ENCODE results near the gene INSL6.
"Not testable (repeated sequence)": the region's sequence is repeated elsewhere in the genome, so short reads cannot be mapped to it uniquely, and the experiment has no call there.

The INSL6 gene

DNA sequence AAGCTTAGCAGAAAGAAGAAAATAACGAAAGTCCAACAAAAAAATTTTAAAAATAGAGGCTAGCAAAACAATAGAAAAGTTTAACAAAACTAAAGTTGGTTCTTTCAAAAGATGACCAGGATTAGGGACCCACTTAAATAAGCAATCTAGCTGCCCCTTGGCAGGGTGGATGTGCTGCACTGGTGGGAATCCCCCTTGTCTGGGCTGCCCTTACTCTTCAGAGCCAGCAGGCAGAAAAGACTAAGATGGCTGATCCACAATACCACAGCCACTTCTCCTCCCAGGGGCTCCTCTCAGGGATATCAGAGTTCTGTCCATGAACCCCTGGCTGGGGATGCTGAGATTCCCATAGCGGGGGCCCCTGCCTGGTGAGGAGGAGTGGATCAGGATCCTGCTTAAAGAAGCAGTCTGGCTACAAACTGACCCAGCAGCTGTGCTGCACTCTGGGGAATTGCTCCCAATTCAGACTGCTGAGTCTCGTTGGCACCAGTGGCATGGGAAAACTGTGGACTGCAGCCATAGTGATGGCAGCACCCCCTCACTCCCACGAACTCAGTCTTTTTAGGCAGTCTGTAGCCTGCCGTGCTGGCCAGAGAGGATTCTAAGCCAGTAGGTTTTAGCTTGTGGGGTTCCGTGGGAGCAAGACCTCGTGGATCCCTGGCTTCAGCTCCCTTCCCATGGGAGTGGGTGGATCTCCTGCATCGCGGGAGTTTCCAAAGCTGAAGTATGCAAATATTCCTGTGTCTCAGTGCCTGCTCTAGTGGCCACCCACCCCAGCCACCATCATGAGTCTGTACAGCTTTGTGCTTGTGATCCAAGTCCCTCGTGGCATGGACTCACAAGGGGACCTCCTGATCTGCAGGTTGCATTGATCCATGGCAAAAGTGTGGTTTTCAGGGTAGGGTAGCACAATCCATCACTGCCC lies 2.9 kb upstream of the INSL6 start:
- no peak overlapping the region for H3K27ac ChIP-seq
- TF ChIP-seq, protein P1, sequence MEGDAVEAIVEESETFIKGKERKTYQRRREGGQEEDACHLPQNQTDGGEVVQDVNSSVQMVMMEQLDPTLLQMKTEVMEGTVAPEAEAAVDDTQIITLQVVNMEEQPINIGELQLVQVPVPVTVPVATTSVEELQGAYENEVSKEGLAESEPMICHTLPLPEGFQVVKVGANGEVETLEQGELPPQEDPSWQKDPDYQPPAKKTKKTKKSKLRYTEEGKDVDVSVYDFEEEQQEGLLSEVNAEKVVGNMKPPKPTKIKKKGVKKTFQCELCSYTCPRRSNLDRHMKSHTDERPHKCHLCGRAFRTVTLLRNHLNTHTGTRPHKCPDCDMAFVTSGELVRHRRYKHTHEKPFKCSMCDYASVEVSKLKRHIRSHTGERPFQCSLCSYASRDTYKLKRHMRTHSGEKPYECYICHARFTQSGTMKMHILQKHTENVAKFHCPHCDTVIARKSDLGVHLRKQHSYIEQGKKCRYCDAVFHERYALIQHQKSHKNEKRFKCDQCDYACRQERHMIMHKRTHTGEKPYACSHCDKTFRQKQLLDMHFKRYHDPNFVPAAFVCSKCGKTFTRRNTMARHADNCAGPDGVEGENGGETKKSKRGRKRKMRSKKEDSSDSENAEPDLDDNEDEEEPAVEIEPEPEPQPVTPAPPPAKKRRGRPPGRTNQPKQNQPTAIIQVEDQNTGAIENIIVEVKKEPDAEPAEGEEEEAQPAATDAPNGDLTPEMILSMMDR (conservative IDR thresholded peaks at IDR 0.05) = no peak

DNA sequence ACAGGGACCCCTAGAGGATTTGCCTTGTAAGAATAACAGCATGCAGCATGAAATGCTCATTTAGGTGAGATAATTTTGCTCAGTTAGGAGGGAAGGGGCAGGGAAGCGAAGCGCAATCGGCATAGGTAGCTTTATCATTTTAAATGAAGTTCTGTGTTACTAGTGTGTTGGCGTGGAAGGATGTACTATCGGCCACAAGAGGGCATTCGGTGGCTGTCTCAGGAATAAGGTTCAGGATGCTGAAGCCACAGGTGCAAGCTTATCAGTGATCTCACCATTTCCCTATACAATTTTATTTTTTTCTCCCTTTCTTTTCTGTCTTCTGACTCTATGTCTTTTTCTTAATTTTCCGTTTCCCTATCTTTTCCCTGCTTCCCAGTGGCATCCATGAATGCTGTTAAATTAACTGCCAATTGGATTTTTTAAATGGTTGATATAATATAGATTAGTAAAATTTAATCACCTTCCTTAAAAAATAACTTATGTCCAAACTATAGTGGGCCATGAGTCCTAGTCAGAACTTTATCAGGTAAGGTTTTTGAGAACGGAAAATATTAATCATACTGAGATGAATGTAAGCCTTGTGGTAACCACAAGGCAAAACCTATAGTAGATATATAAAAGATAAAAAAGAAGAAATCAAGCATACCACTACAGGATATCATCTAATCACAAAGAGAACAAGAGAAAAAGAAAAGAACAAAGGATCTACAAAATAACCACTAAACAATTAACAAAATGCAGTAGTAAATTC lies 1.2 kb upstream of the INSL6 start:
- TF ChIP-seq, protein P1 (conservative IDR thresholded peaks at IDR 0.05) = peak; percentile 94

DNA sequence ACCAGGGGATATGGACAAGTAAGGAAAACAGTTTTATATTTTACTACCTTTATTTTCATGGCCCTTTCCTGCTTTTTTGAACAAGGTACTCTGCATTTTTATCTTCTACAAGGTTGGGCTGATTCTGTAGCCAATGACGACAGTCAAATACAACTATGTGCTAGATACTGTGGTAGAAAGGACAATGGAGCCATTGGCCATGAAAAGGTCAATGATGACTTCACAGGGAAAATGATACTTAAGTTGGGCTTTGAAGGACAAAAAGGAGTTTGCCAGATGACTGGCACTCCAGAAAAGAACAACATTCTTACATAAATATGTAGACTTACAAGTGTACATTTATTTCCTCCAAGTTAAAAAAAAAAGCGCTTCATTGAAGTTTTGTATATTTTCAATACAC lies 663 bp downstream of the INSL6 start:
- peak overlapping the region; percentile 81 for H3K27ac ChIP-seq
- TF ChIP-seq, protein P1 (conservative IDR thresholded peaks at IDR 0.05) = no peak

More for the DNA sequence above, 1.2 kb upstream of the INSL6 start:
- H3K27ac ChIP-seq = no peak overlapping the region

DNA sequence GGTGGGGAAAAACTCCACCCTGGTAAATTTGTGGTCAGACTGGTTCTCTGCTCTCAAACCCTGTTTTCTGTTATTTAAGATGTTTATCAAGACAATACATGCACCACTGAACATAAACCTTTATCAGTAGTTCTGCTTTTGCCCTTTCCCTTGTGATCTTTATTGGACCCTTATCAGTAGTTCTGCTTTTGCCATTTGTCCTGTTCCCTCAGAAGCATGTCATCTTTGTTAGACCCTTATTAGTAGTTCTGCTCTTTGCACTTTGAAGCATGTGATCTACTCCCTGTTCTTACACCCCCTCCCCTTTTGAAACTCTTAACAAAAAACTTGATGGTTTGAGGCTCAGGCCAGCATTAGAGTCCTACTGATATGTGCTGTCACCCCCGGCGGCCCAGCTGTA lies 4.8 kb downstream of the INSL6 start:
- not testable (repeated sequence) for H3K27ac ChIP-seq

DNA sequence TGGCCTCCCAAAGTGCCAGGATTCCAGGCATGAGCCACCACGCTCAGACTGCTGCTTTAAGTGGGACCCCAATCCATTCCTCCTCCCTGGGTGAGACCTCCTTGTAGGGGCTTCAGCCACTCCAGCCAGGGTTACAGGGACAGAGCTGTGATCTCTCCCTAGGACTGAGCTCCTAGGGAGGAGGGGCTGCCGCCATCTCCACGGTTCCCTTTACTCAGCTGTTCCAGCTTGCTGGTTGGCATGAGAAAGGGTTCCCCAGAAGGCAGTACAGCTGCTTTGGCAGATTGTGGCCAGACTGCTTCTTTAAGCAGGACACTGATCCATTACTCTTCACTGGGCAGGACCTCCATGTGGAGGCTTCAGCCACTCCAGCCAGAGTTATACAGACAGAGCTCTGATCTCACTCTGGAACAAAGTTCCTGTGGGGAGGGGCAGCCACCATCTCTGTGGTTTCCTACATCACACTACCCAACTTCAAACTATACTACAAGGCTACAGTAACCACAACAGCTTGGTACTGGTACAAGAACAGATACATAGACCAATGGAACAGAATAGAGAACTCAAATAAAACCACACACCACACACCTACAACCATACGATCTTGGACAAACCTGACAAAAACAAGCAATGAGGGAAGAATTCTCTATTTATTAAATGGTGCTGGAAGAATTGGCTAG lies 7.2 kb downstream of the INSL6 start:
- TF ChIP-seq, protein P1 (conservative IDR thresholded peaks at IDR 0.05) = no peak
- H3K27ac ChIP-seq = no peak overlapping the region

DNA sequence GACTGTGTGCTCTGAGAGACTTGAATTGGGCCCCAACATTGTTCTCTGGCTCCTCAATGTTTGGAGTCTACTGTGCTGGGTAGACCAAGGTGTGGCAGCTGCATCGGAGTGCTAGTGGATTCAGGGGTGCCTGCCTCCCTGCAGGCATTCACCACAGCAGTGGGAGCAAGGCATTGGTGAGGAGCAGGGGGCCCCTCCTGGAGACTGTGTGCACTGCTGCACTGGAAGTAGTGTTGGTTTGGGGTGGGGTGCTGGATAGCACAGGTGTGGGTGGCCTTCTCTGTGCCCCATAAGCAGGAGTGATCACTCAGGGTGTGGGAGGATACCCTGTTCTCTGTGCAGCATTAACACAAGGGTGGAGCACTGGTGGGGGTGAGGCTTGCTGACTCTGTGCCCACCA lies 39.2 kb downstream of the INSL6 start:
- H3K27ac ChIP-seq = no peak overlapping the region
- TF ChIP-seq, protein P1 (conservative IDR thresholded peaks at IDR 0.05) = no peak

DNA sequence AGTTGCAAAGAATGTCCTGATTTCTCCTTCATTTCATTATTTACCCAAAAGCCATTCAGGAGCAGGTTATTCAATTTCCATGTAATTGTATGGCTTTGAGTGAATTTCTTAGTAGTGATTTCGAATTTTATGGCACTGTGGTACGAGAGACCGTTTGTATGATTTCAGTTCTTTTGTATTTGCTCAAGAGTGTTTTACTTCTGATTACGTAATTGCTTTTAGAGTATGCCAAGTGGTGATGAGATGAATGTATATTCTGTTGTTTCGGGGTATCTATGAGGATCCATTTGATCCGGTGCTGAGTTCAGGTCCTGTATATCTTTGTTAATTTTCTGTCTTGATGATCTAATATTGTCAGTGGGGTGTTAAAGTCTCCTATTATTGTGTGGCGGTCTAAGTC lies 41.2 kb downstream of the INSL6 start:
- TF ChIP-seq, protein P1 (conservative IDR thresholded peaks at IDR 0.05) = no peak
- no peak overlapping the region for H3K27ac ChIP-seq

All from VCaP (cell line).